NCI-H128 (cell line): ENCODE results near the gene CHIA.

ENCODE experiments used
- DNase-seq: peaks from one replicate; lab custom pipeline; 2025; ENCODE audit not compliant: unreplicated experiment; lab: John Stamatoyannopoulos, UW

The CHIA gene

DNA sequence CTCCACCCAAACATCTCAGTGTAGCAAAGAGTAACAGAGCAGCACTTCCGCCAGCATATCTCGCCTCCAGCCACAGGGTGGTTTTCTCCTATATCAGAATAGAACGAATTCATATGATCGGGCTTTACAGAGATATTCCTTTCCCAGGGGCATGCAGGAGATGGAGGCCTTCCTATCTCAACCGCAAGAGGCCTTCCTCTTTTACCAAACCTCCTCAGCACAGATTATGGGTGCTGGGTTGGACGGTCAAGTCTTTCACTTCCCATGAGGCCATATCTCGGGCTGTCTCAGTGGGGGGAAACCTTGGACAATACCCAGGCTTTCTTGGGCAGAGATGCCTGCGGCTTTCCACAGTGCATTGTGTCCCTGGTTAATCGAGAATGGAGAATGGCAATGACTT is 71.1 kb downstream of the CHIA start:
- no peak for DNase-seq

DNA sequence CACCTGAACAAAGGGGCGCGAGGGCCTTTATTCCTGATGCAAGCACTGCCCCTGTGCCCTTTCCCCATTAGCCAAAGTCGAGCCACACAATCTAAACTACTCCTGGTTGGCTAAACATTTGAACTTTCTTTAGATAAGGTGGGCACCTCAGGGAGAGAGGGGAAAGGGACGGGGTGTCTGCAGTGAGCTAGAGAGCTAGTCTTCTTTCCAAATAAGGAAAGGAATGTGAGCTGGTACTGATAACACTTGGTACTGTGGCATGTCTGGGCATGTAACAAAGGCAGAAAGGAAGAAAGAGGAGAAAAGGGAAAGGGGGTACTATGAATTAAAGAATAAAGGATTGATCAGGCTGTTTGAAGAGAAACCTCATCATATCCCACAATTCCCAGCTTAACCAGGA is 74.0 kb downstream of the CHIA start:
- no peak for DNase-seq

DNA sequence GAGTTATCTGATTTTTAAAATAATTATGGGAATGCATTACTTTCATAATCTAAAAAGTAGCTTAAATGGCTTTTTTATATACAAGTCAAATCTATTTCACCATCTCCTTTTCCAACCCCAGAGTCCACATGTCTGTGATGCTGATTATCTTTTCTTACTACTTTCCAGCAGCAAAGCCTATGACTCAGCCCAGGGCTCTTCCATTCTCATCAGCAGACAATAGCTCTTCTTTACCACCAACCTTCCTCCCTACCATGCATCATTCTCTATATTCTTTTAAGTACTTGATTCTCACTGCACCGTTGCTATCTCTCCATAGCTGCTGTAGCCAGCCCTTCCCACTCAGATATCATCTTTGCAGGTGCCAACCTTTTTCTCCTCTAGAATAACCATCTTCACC is 75.6 kb downstream of the CHIA start:
- DNase-seq, result no peak

- DNase-seq, result no peak
Measured at GRCh38 chr1:111369177-111369576, 78.5 kb downstream of the CHIA start.

GRCh38 chr1:111369645-111370044 is 79.0 kb downstream of the CHIA start:
- no peak for DNase-seq
